Hepatocyte (in vitro differentiated cells): ENCODE measurements around the gene ARL6IP4. TPM values are rescaled to one million over a fixed set of nuclear protein-coding genes. Genes with fewer than 3 reads are reported as not detected.

Experiments used
- DNase-seq: peaks from one replicate; pipeline ENCODE4 v3.0.0-alpha.2; 2016; ENCODE audit warnings: low spot score
- H2AFZ ChIP-seq: fragments of 200-600 bp; sonication (generic); 2 replicates; pipeline ENCODE4 v1.6.0; 2016; ENCODE audit warnings: antibody characterized with exemption, mild to moderate bottlenecking
- H3K27ac ChIP-seq: fragments of 200-600 bp; sonication (generic); 2 replicates; pipeline ENCODE4 v1.5.1; 2016; ENCODE audit warnings: mild to moderate bottlenecking
- H3K27me3 ChIP-seq: fragments of 200-600 bp; sonication (generic); 2 replicates; pipeline ENCODE4 v1.6.1; 2016
- H3K36me3 ChIP-seq: fragments of 200-600 bp; sonication (generic); replicated peaks from 2 replicates; pipeline ENCODE4 v1.5.1; 2016; ENCODE audit warnings: low read depth; ENCODE audit not compliant: insufficient read depth
- H3K4me1 ChIP-seq: fragments of 200-600 bp; sonication (generic); 2 replicates; pipeline ENCODE4 v1.5.1; 2016; ENCODE audit warnings: mild to moderate bottlenecking, moderate library complexity; ENCODE audit not compliant: insufficient read depth
- H3K4me2 ChIP-seq: fragments of 200-600 bp; sonication (generic); 2 replicates; pipeline ENCODE4 v1.6.0; 2016
- H3K4me3 ChIP-seq: fragments of 200-600 bp; sonication (generic); 2 replicates; pipeline ENCODE4 v1.5.1; 2016; ENCODE audit warnings: mild to moderate bottlenecking
- H3K79me2 ChIP-seq: fragments of 200-600 bp; sonication (generic); 2 replicates; pipeline ENCODE4 v1.6.0; 2017; ENCODE audit warnings: mild to moderate bottlenecking
- H3K9me2 ChIP-seq: fragments of 200-600 bp; sonication (generic); replicated peaks from 2 replicates; pipeline ENCODE4 v1.6.0; 2017; ENCODE audit warnings: mild to moderate bottlenecking; ENCODE audit not compliant: insufficient read depth
- H3K9me3 ChIP-seq: fragments of 200-600 bp; sonication (generic); 2 replicates; pipeline ENCODE4 v1.5.1; 2016; ENCODE audit warnings: low read depth, mild to moderate bottlenecking
- H4K20me1 ChIP-seq: fragments of 200-600 bp; sonication (generic); 2 replicates; pipeline ENCODE4 v1.6.0; 2016; ENCODE audit warnings: mild to moderate bottlenecking; ENCODE audit not compliant: insufficient read depth, poor library complexity, severe bottlenecking
- CTCF ChIP-seq: fragments of 200-600 bp; sonication (generic); IDR thresholded peaks from 2 replicates; pipeline ENCODE4 v1.5.1; 2016; ENCODE audit warnings: antibody characterized with exemption, mild to moderate bottlenecking; ENCODE audit not compliant: poor library complexity
- EZH2 ChIP-seq: fragments of 200-600 bp; sonication (generic); IDR thresholded peaks from 2 replicates; pipeline ENCODE4 v1.6.1; 2016; ENCODE audit warnings: antibody characterized with exemption, mild to moderate bottlenecking, borderline replicate concordance
- EZH2phosphoT487 ChIP-seq: fragments of 200-600 bp; sonication (generic); IDR thresholded peaks from one replicate; pipeline ENCODE4 v1.6.1; 2018; ENCODE audit warnings: antibody characterized with exemption, mild to moderate bottlenecking, low read depth, moderate library complexity; ENCODE audit not compliant: unreplicated experiment, severe bottlenecking
- WGBS: methylation state at CpG from one replicate; pipeline ENCODE4 v1.1.6; 2016; ENCODE audit warnings: low lambda C conversion rate; ENCODE audit errors: missing lambda C conversion rate; 5-methylcytosine and 5-hydroxymethylcytosine counted together
- polyA plus RNA-seq: library from polyadenylated mRNA; unstranded; fragments of >200 nt; fragmentation: Nextera tagmentation; extraction: Ambion mirVana; gene quantifications from 2 replicates; pipeline ENCODE4 v1.2.1, GENCODE V29; 2016
- total RNA-seq: library from RNA; depleted of rRNA; stranded (reverse); fragments of >200 nt; gene quantifications from 2 replicates; pipeline ENCODE4 v1.2.3, GENCODE V29; 2014

ARL6IP4 gene
- total and polyA plus RNA-seq, 2 experiments from 2014 or later = 138 to 248 TPM

- Histone ChIP-seq H3K4me1 (peaks cover 34% of the 10 kb centered on the region), H3K9me2 (no peaks in the 10 kb centered on the region), H3K27me3 (no peaks in the 10 kb centered on the region), H3K4me2 (peak overlapping the region; percentile 97), H3K79me2 (peaks cover 70% of the 10 kb centered on the region), H2AFZ (peak overlapping the region; percentile 98), H3K27ac (peak overlapping the region; percentile 91), H3K36me3 (no peaks in the 10 kb centered on the region), H3K4me3 (peak overlapping the region; percentile 100), H3K9me3 (no peaks in the 10 kb centered on the region), H4K20me1 (no peaks in the 10 kb centered on the region)
- DNase-seq = no peak
- 84% methylated on average over 28 of the region's 28 CpGs for WGBS
- TF ChIP-seq EZH2 (no peak), EZH2phosphoT487 (no peak), CTCF (no peak)
Measured at GRCh38 chr12:122979001-122979907, 1.2 kb upstream of the ARL6IP4 start.

GRCh38 chr12:122979908-122980182 lies 636 bp upstream of the ARL6IP4 start:
- H2AFZ ChIP-seq = peak overlapping the region; percentile 98
- H3K9me3 ChIP-seq = no peaks in the 10 kb centered on the region
- peak overlapping the region; percentile 97 for H3K4me2 ChIP-seq
- H3K27ac ChIP-seq = peak overlapping the region; percentile 91
- WGBS = 18% methylated on average over 7 of the region's 7 CpGs
- no peaks in the 10 kb centered on the region for H3K9me2 ChIP-seq
- H3K4me3 ChIP-seq = peak overlapping the region; percentile 100
- H3K27me3 ChIP-seq = no peaks in the 10 kb centered on the region
- no peak for DNase-seq
- peaks cover 40% of the 10 kb centered on the region for H3K4me1 ChIP-seq
- H3K36me3 ChIP-seq = no peaks in the 10 kb centered on the region
- TF ChIP-seq EZH2phosphoT487 = no peak
- TF ChIP-seq CTCF = no peak
- no peak for TF ChIP-seq EZH2
- H3K79me2 ChIP-seq = peaks cover 70% of the 10 kb centered on the region
- no peaks in the 10 kb centered on the region for H4K20me1 ChIP-seq

DNA sequence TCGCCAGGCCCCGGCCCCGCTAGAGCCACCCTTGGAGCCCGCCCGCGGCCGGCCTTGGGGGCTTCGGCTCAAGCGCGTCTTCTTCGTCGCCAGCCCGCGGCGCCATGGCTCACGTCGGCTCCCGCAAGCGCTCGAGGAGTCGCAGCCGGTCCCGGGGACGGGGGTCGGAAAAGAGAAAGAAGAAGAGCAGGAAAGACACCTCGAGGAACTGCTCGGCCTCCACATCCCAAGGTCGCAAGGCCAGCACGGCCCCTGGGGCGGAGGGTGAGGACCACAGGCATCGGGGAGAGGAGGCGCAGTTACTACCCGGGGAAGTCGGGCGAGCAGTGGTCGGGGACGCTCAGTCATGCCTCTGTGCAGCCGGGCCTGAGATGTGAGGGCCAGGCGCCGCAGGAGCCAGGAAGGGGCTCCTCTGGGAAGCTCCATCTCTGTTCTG lies 573 bp downstream of the ARL6IP4 start:
- no peak for TF ChIP-seq EZH2
- TF ChIP-seq CTCF = no peak
- TF ChIP-seq EZH2phosphoT487 = no peak
- no peaks in the 10 kb centered on the region for H3K9me3 ChIP-seq
- H3K27me3 ChIP-seq = no peaks in the 10 kb centered on the region
- peak overlapping the region; percentile 98 for H2AFZ ChIP-seq
- DNase-seq = peak; percentile 44
- WGBS = 2% methylated on average over 34 of the region's 40 CpGs
- peaks cover 41% of the 10 kb centered on the region for H3K4me1 ChIP-seq
- H3K36me3 ChIP-seq = no peaks in the 10 kb centered on the region
- peaks cover 62% of the 10 kb centered on the region for H3K79me2 ChIP-seq
- H4K20me1 ChIP-seq = no peaks in the 10 kb centered on the region
- peak overlapping the region; percentile 91 for H3K27ac ChIP-seq
- H3K9me2 ChIP-seq = no peaks in the 10 kb centered on the region
- H3K4me3 ChIP-seq = peak overlapping the region; percentile 100
- peak overlapping the region; percentile 97 for H3K4me2 ChIP-seq
